ENCODE results near the gene GPR39. TPM values are rescaled to one million over a fixed set of nuclear protein-coding genes. Genes with fewer than 3 reads are reported as not detected.

GPR39 gene
- total RNA-seq, 1 donor from 2014 or later = not detected

GRCh38 chr2:132581991-132582738 lies 165.6 kb downstream of the GPR39 start:
- Histone ChIP-seq H3K9me3 (no peaks in the 10 kb centered on the region), H3K4me3 (no peak overlapping the region), H3K27me3 (no peaks in the 10 kb centered on the region), H3K27ac (no peak overlapping the region), H3K36me3 (no peaks in the 10 kb centered on the region), H3K4me1 (no peaks in the 10 kb centered on the region)
- no peak for TF ChIP-seq POLR2AphosphoS5 (IDR thresholded peaks at IDR 0.05; ENCODE audit: insufficient read depth in 1 of 2, low read depth in 1 of 2)
- no peak for TF ChIP-seq CTCF (IDR thresholded peaks at IDR 0.05)
- no peak for TF ChIP-seq POLR2A (IDR thresholded peaks at IDR 0.05)
- intact Hi-C loops (cut with DNase I) = no loop called here
- DNase-seq (ENCODE audit: extremely low spot score in 2 of 2) = peak; percentile 78 to 84

- Histone ChIP-seq H3K4me3 (no peak overlapping the region), H3K9me3 (no peaks in the 10 kb centered on the region), H3K27ac (no peak overlapping the region), H3K36me3 (no peaks in the 10 kb centered on the region), H3K4me1 (no peaks in the 10 kb centered on the region), H3K27me3 (no peaks in the 10 kb centered on the region)
- TF ChIP-seq POLR2AphosphoS5 (IDR thresholded peaks at IDR 0.05; ENCODE audit: insufficient read depth in 1 of 2, low read depth in 1 of 2) (no peak), CTCF (IDR thresholded peaks at IDR 0.05) (no peak), POLR2A (IDR thresholded peaks at IDR 0.05) (no peak)
- intact Hi-C loops (cut with DNase I) = no loop called here
- peak; percentile 49 to 58 for DNase-seq (ENCODE audit: extremely low spot score in 2 of 2)
These were observed 167.2 kb downstream of the GPR39 start for GRCh38 chr2:132583666-132584360.

GRCh38 chr2:132584976-132585817 lies 168.6 kb downstream of the GPR39 start:
- H3K27ac ChIP-seq = no peak overlapping the region
- TF ChIP-seq CTCF (IDR thresholded peaks at IDR 0.05) (no peak), POLR2AphosphoS5 (IDR thresholded peaks at IDR 0.05; ENCODE audit: insufficient read depth in 1 of 2, low read depth in 1 of 2) (no peak), POLR2A (IDR thresholded peaks at IDR 0.05) (no peak)
- peak; percentile 52 to 90 for DNase-seq (ENCODE audit: extremely low spot score in 2 of 2)
- H3K9me3 ChIP-seq = no peaks in the 10 kb centered on the region
- no peaks in the 10 kb centered on the region for H3K4me1 ChIP-seq
- H3K36me3 ChIP-seq = no peaks in the 10 kb centered on the region
- intact Hi-C loops (cut with DNase I) = no loop called here
- H3K27me3 ChIP-seq = no peaks in the 10 kb centered on the region
- H3K4me3 ChIP-seq = no peak overlapping the region

GRCh38 chr2:132586101-132586511 lies 169.5 kb downstream of the GPR39 start:
- TF ChIP-seq POLR2AphosphoS5 (IDR thresholded peaks at IDR 0.05; ENCODE audit: insufficient read depth in 1 of 2, low read depth in 1 of 2) (no peak), CTCF (IDR thresholded peaks at IDR 0.05) (no peak), POLR2A (IDR thresholded peaks at IDR 0.05) (no peak)
- DNase-seq (ENCODE audit: extremely low spot score in 2 of 2) = peak; percentile 52 to 62
- Histone ChIP-seq H3K4me1 (no peaks in the 10 kb centered on the region), H3K4me3 (no peak overlapping the region), H3K27ac (no peak overlapping the region), H3K9me3 (no peaks in the 10 kb centered on the region), H3K36me3 (no peaks in the 10 kb centered on the region), H3K27me3 (no peaks in the 10 kb centered on the region)
- intact Hi-C loops (cut with DNase I) = no loop called here

All from vagina (tissue), 2 donors.